ENCODE data around the gene USP20. TPM values are rescaled to one million over a fixed set of nuclear protein-coding genes. Genes with fewer than 3 reads are reported as not detected.

USP20 gene
- total RNA-seq, 1 experiment from 2014 or later = 14.4 TPM

DNA sequence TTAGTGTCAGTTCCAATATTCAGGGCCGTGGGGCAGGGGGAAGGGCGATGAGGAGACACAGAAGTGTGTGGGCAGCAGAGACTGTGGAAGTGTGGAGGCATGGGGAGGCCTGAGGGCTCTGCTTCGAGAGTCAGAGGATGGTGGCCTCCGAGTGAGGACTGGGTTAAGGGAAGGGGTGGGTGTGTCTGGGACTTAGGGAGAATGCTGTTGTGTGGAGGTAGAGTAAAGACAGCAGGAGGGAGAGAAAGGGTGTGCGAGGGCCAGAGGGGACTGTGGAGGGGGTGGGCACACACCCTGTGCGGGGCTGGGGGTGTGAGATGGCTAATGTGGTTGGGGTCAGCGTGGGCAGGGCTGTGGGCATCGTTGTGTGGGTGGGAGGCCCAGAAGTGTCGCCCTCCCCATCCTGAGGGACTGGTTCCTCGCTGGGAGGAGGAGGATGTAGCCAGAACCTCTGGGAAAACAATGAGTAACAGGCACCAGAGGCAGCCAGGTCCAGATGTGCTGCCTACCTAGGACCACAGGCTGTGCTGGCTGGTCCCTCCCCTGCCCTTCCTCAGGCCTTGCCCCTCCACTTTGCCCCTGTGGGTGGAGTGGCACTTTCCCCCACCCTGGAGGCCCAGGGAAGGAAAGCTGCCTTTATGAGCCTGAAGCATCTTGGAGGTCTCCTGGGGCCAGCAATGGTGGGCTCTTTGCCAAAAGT lies 4.2 kb downstream of the USP20 start:
- Histone ChIP-seq H3K4me3 (ENCODE audit: low read depth in 2 of 2, low read length in 2 of 2) (no peak overlapping the region), H3K4me1 (ENCODE audit: control insufficient read depth, insufficient read depth, low read length) (no peaks in the 10 kb centered on the region), H3K27me3 (ENCODE audit: control insufficient read depth, insufficient read depth, low read length) (no peaks in the 10 kb centered on the region), H3K27ac (ENCODE audit: low read length) (no peak overlapping the region), H3K36me3 (ENCODE audit: control insufficient read depth, insufficient read depth, low read length) (no peaks in the 10 kb centered on the region; the same call in 1 of the 2 replicates), H3K9me3 (ENCODE audit: control insufficient read depth, insufficient read depth, low read depth, low read length) (no peaks in the 10 kb centered on the region)
- in situ Hi-C loops (cut with HindIII; ENCODE audit: low pct_unique_long_range_greater_than_20kb, low sequenced_read_pairs) = no loop called here
- intact Hi-C loops (cut with micrococcal nuclease; ENCODE audit: unreplicated experiment) = no loop called here
- DNase-seq (ENCODE audit: low read depth, low spot score) (no peak), ATAC-seq (no peak)
- ChIA-PET CTCF (no interaction called here), POLR2A (interaction anchor here (0.5 kb wide), 1 partner anchor 125 kb away, joined by 8 read pairs; no protein-coding TSS in a partner anchor)
- TF ChIP-seq TCF7L2 (IDR thresholded peaks at IDR 0.05; ENCODE audit: low read depth, low read length) = no peak
- no peak for TF ChIP-seq POLR2AphosphoS5 (IDR thresholded peaks at IDR 0.05; ENCODE audit: low read depth, low read length)
- no TSS peak for BruUV-seq (replicated peaks)

DNA sequence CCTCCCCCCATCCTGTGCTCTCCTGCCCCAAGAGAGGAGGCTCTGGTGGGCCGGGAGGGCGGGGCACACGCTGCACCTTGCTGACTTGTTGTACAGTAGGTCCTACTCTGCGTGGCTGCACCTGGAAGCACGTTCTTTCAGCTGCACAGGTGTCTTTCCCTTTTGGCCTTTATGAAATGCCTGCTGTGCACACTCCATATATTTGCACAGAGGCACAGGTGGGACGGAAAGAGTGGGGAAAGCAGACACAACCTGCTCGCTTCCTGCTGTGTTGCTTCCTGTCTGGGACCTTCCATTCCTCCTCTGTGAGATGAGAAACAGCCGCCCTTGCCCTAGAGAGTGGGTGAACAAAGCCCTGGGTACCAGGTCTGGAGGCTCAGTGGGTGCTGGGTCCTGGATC lies 4.8 kb downstream of the USP20 start:
- Histone ChIP-seq H3K36me3 (ENCODE audit: control insufficient read depth, insufficient read depth, low read length) (no peaks in the 10 kb centered on the region), H3K27ac (ENCODE audit: low read length) (no peak overlapping the region), H3K27me3 (ENCODE audit: control insufficient read depth, insufficient read depth, low read length) (no peaks in the 10 kb centered on the region), H3K4me1 (ENCODE audit: control insufficient read depth, insufficient read depth, low read length) (no peaks in the 10 kb centered on the region), H3K9me3 (ENCODE audit: control insufficient read depth, insufficient read depth, low read depth, low read length) (no peaks in the 10 kb centered on the region), H3K4me3 (ENCODE audit: low read depth in 2 of 2, low read length in 2 of 2) (no peak overlapping the region)
- no peak for TF ChIP-seq SIN3A (IDR thresholded peaks at IDR 0.05; ENCODE audit: borderline replicate concordance, insufficient read depth, low read depth, low read length)
- TF ChIP-seq, protein P1, sequence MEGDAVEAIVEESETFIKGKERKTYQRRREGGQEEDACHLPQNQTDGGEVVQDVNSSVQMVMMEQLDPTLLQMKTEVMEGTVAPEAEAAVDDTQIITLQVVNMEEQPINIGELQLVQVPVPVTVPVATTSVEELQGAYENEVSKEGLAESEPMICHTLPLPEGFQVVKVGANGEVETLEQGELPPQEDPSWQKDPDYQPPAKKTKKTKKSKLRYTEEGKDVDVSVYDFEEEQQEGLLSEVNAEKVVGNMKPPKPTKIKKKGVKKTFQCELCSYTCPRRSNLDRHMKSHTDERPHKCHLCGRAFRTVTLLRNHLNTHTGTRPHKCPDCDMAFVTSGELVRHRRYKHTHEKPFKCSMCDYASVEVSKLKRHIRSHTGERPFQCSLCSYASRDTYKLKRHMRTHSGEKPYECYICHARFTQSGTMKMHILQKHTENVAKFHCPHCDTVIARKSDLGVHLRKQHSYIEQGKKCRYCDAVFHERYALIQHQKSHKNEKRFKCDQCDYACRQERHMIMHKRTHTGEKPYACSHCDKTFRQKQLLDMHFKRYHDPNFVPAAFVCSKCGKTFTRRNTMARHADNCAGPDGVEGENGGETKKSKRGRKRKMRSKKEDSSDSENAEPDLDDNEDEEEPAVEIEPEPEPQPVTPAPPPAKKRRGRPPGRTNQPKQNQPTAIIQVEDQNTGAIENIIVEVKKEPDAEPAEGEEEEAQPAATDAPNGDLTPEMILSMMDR (IDR thresholded peaks at IDR 0.05) = no peak
- no peak for TF ChIP-seq POLR2AphosphoS5 (IDR thresholded peaks at IDR 0.05; ENCODE audit: low read depth, low read length)
- no peak for TF ChIP-seq TCF7L2 (IDR thresholded peaks at IDR 0.05; ENCODE audit: low read depth, low read length)
- TF ChIP-seq, protein P2, sequence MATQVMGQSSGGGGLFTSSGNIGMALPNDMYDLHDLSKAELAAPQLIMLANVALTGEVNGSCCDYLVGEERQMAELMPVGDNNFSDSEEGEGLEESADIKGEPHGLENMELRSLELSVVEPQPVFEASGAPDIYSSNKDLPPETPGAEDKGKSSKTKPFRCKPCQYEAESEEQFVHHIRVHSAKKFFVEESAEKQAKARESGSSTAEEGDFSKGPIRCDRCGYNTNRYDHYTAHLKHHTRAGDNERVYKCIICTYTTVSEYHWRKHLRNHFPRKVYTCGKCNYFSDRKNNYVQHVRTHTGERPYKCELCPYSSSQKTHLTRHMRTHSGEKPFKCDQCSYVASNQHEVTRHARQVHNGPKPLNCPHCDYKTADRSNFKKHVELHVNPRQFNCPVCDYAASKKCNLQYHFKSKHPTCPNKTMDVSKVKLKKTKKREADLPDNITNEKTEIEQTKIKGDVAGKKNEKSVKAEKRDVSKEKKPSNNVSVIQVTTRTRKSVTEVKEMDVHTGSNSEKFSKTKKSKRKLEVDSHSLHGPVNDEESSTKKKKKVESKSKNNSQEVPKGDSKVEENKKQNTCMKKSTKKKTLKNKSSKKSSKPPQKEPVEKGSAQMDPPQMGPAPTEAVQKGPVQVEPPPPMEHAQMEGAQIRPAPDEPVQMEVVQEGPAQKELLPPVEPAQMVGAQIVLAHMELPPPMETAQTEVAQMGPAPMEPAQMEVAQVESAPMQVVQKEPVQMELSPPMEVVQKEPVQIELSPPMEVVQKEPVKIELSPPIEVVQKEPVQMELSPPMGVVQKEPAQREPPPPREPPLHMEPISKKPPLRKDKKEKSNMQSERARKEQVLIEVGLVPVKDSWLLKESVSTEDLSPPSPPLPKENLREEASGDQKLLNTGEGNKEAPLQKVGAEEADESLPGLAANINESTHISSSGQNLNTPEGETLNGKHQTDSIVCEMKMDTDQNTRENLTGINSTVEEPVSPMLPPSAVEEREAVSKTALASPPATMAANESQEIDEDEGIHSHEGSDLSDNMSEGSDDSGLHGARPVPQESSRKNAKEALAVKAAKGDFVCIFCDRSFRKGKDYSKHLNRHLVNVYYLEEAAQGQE (IDR thresholded peaks at IDR 0.05; ENCODE audit: insufficient read depth in 1 of 2, low read depth in 2 of 2, low read length in 1 of 2) = no peak
- in situ Hi-C loops (cut with HindIII; ENCODE audit: low pct_unique_long_range_greater_than_20kb, low sequenced_read_pairs) = no loop called here
- intact Hi-C loops (cut with micrococcal nuclease; ENCODE audit: unreplicated experiment) = no loop called here
- DNase-seq (ENCODE audit: low read depth, low spot score) (no peak), ATAC-seq (no peak)
- ChIA-PET CTCF (no interaction called here), POLR2A (no interaction called here)
- no TSS peak for BruUV-seq (replicated peaks)

DNA sequence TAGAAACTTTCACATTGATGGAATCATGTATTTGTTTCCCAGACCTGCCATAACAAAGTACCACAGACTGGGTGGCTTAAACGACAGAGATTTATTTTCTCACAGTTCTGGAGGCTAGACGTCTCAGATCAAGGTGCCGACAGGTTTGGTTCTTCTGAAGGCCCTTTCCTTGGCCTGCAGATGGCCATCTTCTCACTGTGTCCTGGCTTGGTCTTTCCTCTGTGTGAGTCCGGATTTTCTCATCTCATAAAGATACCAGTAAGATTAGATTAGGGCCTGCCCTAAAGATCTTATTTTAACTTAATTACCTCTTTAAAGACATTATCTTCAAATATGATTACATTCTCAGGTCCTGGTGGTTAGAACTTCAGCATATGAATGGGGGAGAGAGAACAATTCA lies 5.8 kb downstream of the USP20 start:
- POLR2A ChIA-PET = no interaction called here
- Histone ChIP-seq H3K27me3 (ENCODE audit: control insufficient read depth, insufficient read depth, low read length) (no peaks in the 10 kb centered on the region), H3K27ac (ENCODE audit: low read length) (no peak overlapping the region), H3K4me1 (ENCODE audit: control insufficient read depth, insufficient read depth, low read length) (no peaks in the 10 kb centered on the region), H3K9me3 (ENCODE audit: control insufficient read depth, insufficient read depth, low read depth, low read length) (no peaks in the 10 kb centered on the region), H3K4me3 (ENCODE audit: low read depth in 2 of 2, low read length in 2 of 2) (no peak overlapping the region), H3K36me3 (ENCODE audit: control insufficient read depth, insufficient read depth, low read length) (no peaks in the 10 kb centered on the region)
- ATAC-seq = no peak
- BruUV-seq (replicated peaks) = no TSS peak
- TF ChIP-seq, protein P2 (IDR thresholded peaks at IDR 0.05; ENCODE audit: insufficient read depth in 1 of 2, low read depth in 2 of 2, low read length in 1 of 2) = no peak
- TF ChIP-seq SIN3A (IDR thresholded peaks at IDR 0.05; ENCODE audit: borderline replicate concordance, insufficient read depth, low read depth, low read length) = no peak
- TF ChIP-seq TCF7L2 (IDR thresholded peaks at IDR 0.05; ENCODE audit: low read depth, low read length) = no peak
- TF ChIP-seq POLR2AphosphoS5 (IDR thresholded peaks at IDR 0.05; ENCODE audit: low read depth, low read length) = no peak
- TF ChIP-seq, protein P1 (IDR thresholded peaks at IDR 0.05) = no peak
- in situ Hi-C loops (cut with HindIII; ENCODE audit: low pct_unique_long_range_greater_than_20kb, low sequenced_read_pairs) (no loop called here), intact Hi-C loops (cut with micrococcal nuclease; ENCODE audit: unreplicated experiment) (no loop called here)
- no peak for DNase-seq (ENCODE audit: low read depth, low spot score)
- CTCF ChIA-PET = interaction anchor here (0.7 kb wide), 1 partner anchor 1531 kb away, joined by 9 read pairs; no protein-coding TSS in a partner anchor
